DMS114 treated with DMSO at 0.1 percent for 48 hours (cell line): ENCODE results near the gene GALNTL6.
"Not testable (repeated sequence)": the region's sequence is repeated elsewhere in the genome, so short reads cannot be mapped to it uniquely, and the experiment has no call there.

Experiments used
- DNase-seq: peaks from one replicate; lab custom pipeline; 2025; ENCODE audit not compliant: unreplicated experiment; lab: John Stamatoyannopoulos, UW

The GALNTL6 gene

DNA sequence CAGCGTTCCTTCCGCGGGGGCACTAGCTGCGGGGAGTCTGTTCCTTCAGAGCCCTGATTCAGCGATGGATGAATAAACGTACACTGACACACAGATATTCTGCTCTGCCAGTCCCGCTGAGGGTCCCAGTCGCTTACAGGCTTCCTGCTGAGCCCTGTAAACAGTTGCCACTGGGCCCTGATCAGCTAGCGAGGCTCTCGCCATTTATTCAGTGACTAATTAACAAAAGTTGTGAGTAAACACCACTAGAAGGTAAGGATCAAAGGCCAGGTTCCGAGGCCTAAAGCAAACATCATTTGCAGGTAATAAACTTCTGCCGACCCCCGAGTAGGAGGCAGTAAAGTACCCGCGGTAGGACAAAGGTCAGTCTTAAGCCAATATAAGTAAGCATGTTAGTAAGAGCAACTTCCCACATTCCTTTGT lies 912.8 kb downstream of the GALNTL6 start:
- no peak for DNase-seq

DNA sequence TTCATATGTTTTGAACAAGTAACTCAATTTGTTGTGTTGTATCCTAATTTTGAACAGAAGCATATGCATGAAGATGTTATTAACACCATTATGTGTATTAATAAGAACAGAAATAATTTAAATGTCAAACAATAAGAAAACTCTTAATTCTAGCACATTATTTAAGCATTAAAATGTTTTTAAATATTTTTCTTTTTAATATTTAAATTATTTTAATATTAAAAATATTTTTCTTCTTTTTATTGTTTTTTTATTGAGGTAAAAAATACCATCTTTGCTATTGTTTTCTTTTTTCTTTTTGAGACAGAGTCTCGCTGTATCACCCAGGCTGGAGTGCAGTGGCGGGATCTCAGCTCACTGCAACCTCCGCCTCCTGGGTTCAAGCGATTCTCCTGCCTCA lies 914.4 kb downstream of the GALNTL6 start:
- DNase-seq, result no peak

GRCh38 chr4:172733645-172734044 lies 920.4 kb downstream of the GALNTL6 start:
- DNase-seq, result not testable (repeated sequence)

- no peak for DNase-seq
These were observed 921.4 kb downstream of the GALNTL6 start for GRCh38 chr4:172734555-172734954.

- DNase-seq, result no peak
These were observed 922.8 kb downstream of the GALNTL6 start for GRCh38 chr4:172736046-172736445.

GRCh38 chr4:172740434-172740833 lies 927.2 kb downstream of the GALNTL6 start:
- no peak for DNase-seq

DNA sequence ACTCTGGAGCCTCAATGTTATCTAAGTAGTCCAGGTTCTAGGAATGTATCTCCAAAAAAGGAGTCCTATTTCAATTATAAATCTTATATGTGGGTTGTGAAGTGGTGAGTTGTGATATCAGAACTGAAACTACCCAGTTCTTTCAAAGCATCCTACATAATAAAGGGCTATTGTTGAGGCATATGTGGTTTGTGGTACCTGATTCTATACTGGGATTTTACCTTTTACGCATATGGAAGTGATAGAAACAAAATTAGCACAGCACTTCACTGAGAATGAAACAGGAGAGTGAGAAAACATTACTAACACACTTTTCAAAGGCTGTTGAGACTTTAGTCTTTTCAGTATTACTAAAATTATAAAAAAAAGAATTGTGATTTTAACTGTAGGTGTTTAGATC lies 937.7 kb downstream of the GALNTL6 start:
- no peak for DNase-seq

DNA sequence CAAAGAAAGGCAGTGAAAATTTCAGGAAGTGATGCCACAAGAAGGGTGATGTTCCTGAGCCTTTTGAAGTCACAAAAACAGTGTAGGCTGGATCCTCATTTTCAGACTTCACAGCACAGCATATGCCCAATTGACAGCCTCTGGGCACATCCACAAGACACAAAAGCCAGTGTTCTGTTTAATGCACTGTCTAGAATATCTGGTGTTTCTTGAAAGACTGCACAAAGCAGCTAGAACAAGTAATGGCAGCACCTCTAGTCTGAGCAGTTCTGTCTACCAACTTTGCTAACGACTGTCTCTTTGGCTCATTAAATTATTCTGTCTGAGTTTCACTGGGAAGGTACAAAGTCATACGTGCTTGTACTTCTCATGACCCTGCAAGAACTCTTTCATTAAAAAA lies 938.3 kb downstream of the GALNTL6 start:
- DNase-seq, result no peak

- no peak for DNase-seq
These were observed 945.6 kb downstream of the GALNTL6 start for GRCh38 chr4:172758586-172759340.

GRCh38 chr4:172760512-172760911 lies 947.3 kb downstream of the GALNTL6 start:
- no peak for DNase-seq

- DNase-seq, result no peak
These were observed 949.7 kb downstream of the GALNTL6 start for GRCh38 chr4:172762895-172763294.

- DNase-seq, result no peak
These were observed 957.6 kb downstream of the GALNTL6 start for GRCh38 chr4:172770787-172771186.

DNA sequence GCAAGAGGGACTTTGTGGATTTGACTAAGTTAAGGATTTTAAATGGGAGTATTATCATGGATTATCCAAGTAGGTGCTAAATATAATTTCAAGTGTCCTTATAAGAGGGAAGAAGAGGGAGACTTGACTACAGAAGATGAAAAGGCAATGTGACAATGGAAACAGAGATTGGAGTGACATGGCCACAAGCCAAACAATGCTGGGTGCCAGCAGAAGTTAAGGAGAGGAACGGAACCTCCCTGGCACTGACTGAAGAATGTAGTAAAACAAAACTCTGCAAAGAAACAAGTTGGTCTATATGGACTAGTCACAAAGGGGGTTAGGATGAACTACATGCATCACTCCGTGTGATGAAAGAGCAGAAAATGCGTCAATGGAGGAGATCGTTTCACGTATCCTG lies 959.6 kb downstream of the GALNTL6 start:
- no peak for DNase-seq

DNA sequence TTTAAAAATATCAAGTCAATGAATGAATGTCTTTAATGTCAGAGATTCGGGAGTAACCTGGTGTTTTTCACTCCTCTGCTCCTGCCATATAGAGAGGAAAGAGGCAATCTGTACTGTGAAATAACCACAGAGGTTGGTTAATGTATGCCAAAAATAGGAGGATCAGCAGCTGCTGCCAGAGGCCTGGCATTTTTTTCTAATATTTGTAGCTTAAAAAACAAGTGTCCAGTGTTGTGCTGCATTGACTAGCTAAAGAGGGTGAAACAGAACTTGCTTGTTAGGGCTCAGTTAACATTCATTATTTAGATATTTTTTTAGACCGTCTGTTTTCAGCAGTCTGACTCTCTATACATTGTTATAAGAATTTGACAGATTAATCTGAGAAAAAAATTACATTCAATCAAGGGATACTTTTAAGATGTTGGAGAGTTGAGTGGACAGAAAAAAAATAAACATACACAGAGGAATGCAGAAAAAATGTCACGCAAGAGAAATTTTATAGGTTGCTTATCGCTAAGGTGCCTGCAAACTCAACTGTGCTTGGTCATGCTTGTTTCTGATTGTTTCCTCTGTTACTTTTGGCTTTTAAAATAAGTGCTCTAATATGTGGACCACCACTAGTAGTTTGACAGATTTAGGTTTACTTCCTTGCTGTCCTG lies 963.1 kb downstream of the GALNTL6 start:
- DNase-seq, result no peak

GRCh38 chr4:172777729-172778431 lies 964.7 kb downstream of the GALNTL6 start:
- no peak for DNase-seq

- DNase-seq, result no peak
These were observed 965.4 kb downstream of the GALNTL6 start for GRCh38 chr4:172778583-172778982.

DNA sequence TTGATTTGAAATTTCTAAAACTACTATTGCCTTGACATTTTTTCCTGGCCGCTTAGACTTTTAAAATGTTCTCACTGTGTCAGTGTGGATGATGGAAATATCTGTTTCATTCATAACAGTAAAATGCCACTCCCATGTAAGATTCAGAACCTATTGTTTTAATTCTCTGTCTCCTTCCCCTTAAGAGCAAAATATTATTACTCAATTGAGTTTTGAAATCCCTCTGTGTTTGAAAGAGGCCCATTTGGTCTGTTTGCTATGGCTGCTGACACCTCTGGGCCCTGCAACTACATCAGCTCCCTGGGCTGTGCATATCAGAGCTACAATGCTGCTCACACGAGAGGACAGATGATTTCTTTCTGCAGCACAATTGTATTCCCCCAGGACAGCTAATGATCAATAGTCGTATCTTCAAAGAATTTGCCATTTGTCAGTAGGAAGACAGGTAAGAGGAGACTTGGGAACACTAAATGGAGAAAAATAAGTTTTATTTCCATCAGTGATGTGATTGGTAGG lies 967.4 kb downstream of the GALNTL6 start:
- DNase-seq, result no peak

DNA sequence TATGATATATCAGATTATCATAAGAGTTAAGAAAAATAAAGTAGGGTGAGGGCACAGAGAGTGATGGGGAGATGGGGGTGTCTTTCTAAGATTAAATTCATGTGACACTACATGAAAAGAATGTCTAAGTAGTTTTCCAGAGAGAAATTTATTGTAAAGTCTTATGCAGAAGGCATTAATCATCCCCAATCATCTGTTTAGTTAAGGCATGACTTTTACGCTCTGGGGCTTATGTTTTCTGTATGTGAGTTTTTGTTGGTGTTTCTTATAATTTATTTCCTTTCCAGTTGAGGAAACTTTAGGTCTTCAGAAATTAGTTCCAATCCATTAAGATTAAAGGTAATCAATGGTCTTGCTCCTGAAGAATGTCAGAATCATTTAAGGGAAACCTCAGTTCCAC lies 972.4 kb downstream of the GALNTL6 start:
- DNase-seq, result no peak

- no peak for DNase-seq
These were observed 973.0 kb downstream of the GALNTL6 start for GRCh38 chr4:172786039-172786792.

DNA sequence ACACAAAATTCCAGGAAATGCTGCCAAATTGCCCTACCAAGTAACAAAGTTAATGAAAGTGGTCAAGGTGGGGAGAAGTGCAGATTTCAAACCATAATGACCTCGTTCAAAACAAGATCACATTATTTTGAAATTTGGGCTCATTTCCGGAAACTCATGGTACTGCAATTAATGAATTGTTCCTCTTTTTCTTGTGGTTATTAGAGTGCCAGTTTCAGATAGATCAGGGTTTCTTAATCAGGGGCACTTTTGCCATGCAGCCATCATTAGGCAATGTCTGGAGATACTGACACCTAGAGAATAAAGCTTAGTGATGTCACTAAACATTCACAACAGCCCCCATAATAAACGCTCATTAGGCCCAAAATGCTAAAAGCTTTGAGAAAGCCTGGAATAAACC lies 973.9 kb downstream of the GALNTL6 start:
- no peak for DNase-seq

DNA sequence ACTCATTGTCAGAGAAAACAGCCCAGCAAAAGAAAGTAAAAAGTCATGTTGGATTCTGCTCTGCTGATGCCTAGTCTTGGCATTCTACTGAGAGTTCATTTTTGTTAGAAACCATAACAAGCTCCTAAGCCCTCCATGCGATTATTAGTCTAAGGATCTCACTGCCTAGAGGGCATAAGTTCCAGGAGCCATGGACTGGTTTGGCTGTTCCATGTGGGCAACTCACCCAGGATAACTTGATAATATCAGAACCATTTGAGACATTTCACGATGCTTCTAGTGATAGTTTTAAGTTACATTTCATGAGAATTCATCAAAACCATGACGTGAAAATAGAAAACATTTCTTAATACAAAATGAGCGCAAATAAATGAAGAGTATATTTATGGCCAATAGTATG lies 978.6 kb downstream of the GALNTL6 start:
- DNase-seq, result no peak
